Vagina (tissue), 2 donors: Measurements from ENCODE around the gene SELENOO.

Experiments used
- POLR2A ChIP-seq, 2 donors: fragments of 450-650 bp; IDR thresholded peaks; one replicate each; pipeline ENCODE4 v1.6.1; 2017; ENCODE audit warnings: antibody characterized with exemption in 2 of 2, mild to moderate bottlenecking in 2 of 2, moderate library complexity in 2 of 2
- POLR2AphosphoS5 ChIP-seq, 2 donors: sonication (generic); formaldehyde crosslinking; IDR thresholded peaks; one replicate each; pipeline ENCODE4 v1.9.0; 2017; ENCODE audit warnings: antibody characterized with exemption in 2 of 2, mild to moderate bottlenecking in 2 of 2, low read depth in 1 of 2; ENCODE audit not compliant: insufficient read depth in 1 of 2
- TF ChIP-seq, protein P1 (sequence below), 3 experiments: fragments of 450-650 bp in 2 of 3; fragments of 200-600 bp in 1 of 3; sonication (generic) in 1 of 3; IDR thresholded peaks; one replicate each; pipeline ENCODE4 v1.5.1; 2017 to 2019; ENCODE audit warnings: antibody characterized with exemption in 3 of 3, mild to moderate bottlenecking in 2 of 3, moderate library complexity in 2 of 3

DNA sequence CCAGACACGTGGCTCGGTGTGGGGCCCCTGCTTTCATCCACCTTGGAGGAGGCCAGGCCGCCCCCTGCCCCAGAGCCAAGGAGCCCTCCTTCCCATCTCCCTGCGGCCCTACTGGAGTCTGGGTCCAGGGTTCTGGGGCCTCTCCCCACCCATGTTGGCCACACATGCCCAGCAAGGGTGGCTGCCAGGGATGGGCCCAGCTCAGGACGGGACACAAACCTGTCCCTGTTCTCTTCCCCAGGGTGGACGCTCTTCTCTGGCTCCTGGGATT lies 25.7 kb upstream of the SELENOO start:
- TF ChIP-seq POLR2A (IDR thresholded peaks at IDR 0.05) (no peak), POLR2AphosphoS5 (IDR thresholded peaks at IDR 0.05; ENCODE audit: insufficient read depth in 1 of 2, low read depth in 1 of 2) (no peak)
- TF ChIP-seq, protein P1, sequence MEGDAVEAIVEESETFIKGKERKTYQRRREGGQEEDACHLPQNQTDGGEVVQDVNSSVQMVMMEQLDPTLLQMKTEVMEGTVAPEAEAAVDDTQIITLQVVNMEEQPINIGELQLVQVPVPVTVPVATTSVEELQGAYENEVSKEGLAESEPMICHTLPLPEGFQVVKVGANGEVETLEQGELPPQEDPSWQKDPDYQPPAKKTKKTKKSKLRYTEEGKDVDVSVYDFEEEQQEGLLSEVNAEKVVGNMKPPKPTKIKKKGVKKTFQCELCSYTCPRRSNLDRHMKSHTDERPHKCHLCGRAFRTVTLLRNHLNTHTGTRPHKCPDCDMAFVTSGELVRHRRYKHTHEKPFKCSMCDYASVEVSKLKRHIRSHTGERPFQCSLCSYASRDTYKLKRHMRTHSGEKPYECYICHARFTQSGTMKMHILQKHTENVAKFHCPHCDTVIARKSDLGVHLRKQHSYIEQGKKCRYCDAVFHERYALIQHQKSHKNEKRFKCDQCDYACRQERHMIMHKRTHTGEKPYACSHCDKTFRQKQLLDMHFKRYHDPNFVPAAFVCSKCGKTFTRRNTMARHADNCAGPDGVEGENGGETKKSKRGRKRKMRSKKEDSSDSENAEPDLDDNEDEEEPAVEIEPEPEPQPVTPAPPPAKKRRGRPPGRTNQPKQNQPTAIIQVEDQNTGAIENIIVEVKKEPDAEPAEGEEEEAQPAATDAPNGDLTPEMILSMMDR (IDR thresholded peaks at IDR 0.05) = no peak
